ENCODE results near the gene MTHFD1L.
"Not testable (repeated sequence)": the region's sequence is repeated elsewhere in the genome, so short reads cannot be mapped to it uniquely, and the experiment has no call there.

Gene MTHFD1L

GRCh38 chr6:151018911-151019782 is 153.6 kb downstream of the MTHFD1L start:
- DNase-seq: no peak

GRCh38 chr6:151021896-151022295 is 156.4 kb downstream of the MTHFD1L start:
- DNase-seq: no peak

- no peak for DNase-seq
These were observed 157.0 kb downstream of the MTHFD1L start for GRCh38 chr6:151022492-151022891.

GRCh38 chr6:151023342-151023741 is 157.8 kb downstream of the MTHFD1L start:
- no peak for DNase-seq

- no peak for DNase-seq
These were observed 159.1 kb downstream of the MTHFD1L start for GRCh38 chr6:151024597-151024996.

- DNase-seq: no peak
These were observed 159.6 kb downstream of the MTHFD1L start for GRCh38 chr6:151025076-151025475.

GRCh38 chr6:151026041-151026663 is 160.7 kb downstream of the MTHFD1L start:
- DNase-seq: no peak

GRCh38 chr6:151027295-151027747 is 161.8 kb downstream of the MTHFD1L start:
- DNase-seq: no peak

GRCh38 chr6:151027936-151028838 is 162.7 kb downstream of the MTHFD1L start:
- DNase-seq: no peak

GRCh38 chr6:151029970-151030369 is 164.5 kb downstream of the MTHFD1L start:
- DNase-seq: peak in 1 of 2 donors; percentile 34

GRCh38 chr6:151032034-151032433 is 166.5 kb downstream of the MTHFD1L start:
- DNase-seq: no peak

GRCh38 chr6:151034825-151035781 is 169.6 kb downstream of the MTHFD1L start:
- DNase-seq: no peak

- peak; percentile 59 to 64 for DNase-seq
These were observed 170.8 kb downstream of the MTHFD1L start for GRCh38 chr6:151036211-151036721.

- DNase-seq: peak; percentile 41 to 43
These were observed 171.6 kb downstream of the MTHFD1L start for GRCh38 chr6:151036869-151037680.

GRCh38 chr6:151038616-151039015 is 173.1 kb downstream of the MTHFD1L start:
- DNase-seq: no peak

GRCh38 chr6:151040888-151041521 is 175.5 kb downstream of the MTHFD1L start:
- DNase-seq: peak; percentile 85 to 91

GRCh38 chr6:151041686-151042085 is 176.2 kb downstream of the MTHFD1L start:
- no peak for DNase-seq

GRCh38 chr6:151042911-151043330 is 177.4 kb downstream of the MTHFD1L start:
- not testable (repeated sequence) for DNase-seq

GRCh38 chr6:151043944-151044343 is 178.4 kb downstream of the MTHFD1L start:
- no peak for DNase-seq
